ENCODE results near the gene FOXL1. TPM values are rescaled to one million over a fixed set of nuclear protein-coding genes. Genes with fewer than 3 reads are reported as not detected.

FOXL1 gene
- total RNA-seq, 2 experiments from 2014 or later: not detected

GRCh38 chr16:86557587-86557986 lies 20.8 kb upstream of the FOXL1 start:
- peak overlapping the region; percentile 62 for H3K4me3 Mint-ChIP-seq
- ChIA-PET POLR2A (no interaction called here), CTCF (no interaction called here)
- no peak for TF ChIP-seq CTCF (IDR thresholded peaks at IDR 0.05)
- no peaks in the 10 kb centered on the region for H3K9me3 Mint-ChIP-seq
- no peaks in the 10 kb centered on the region for H3K9me3 ChIP-seq (ENCODE audit: control insufficient read depth in 1 of 2, insufficient read depth in 1 of 2, low read length in 2 of 2)
- intact Hi-C loops (cut with DNase I, micrococcal nuclease): loop anchor here in 1 of 2 experiments (10.0 kb wide), 2 partner anchors 763 to 1397 kb away; partner anchors contain the start of genes BANP, COX4I1 and EMC8
- H3K36me3 Mint-ChIP-seq (ENCODE audit: low read depth): peaks cover 17% of the 10 kb centered on the region
- H3K4me1 ChIP-seq (ENCODE audit: insufficient read depth, low read length): peaks cover 22% of the 10 kb centered on the region
- H3K27ac ChIP-seq (ENCODE audit: low read depth in 1 of 2, low read length in 2 of 2): no peak overlapping the region
- H3K27ac Mint-ChIP-seq: peak overlapping the region; percentile 32
- H3K4me3 ChIP-seq (ENCODE audit: low read length): no peak overlapping the region
- DNase-seq: no peak
- ATAC-seq (ENCODE audit: poor library complexity): no peak
- peaks cover 23% of the 10 kb centered on the region for H3K4me1 Mint-ChIP-seq (ENCODE audit: low read depth)
- H3K27me3 ChIP-seq (ENCODE audit: control insufficient read depth in 1 of 2, insufficient read depth in 2 of 2, low read length in 2 of 2): peaks cover 8 to 18% of the 10 kb centered on the region in 2 experiments
- H3K36me3 ChIP-seq (ENCODE audit: insufficient read depth, low read length): no peaks in the 10 kb centered on the region
- peaks cover 44% of the 10 kb centered on the region for H3K27me3 Mint-ChIP-seq

- H3K27me3 Mint-ChIP-seq: peaks cover 54% of the 10 kb centered on the region
- TF ChIP-seq CTCF (IDR thresholded peaks at IDR 0.05): no peak
- ATAC-seq (ENCODE audit: poor library complexity) (no peak), DNase-seq (no peak)
- Histone ChIP-seq H3K4me1 (ENCODE audit: insufficient read depth, low read length) (peaks cover 22% of the 10 kb centered on the region), H3K27ac (ENCODE audit: low read depth in 1 of 2, low read length in 2 of 2) (no peak overlapping the region), H3K9me3 (ENCODE audit: control insufficient read depth in 1 of 2, insufficient read depth in 1 of 2, low read length in 2 of 2) (no peaks in the 10 kb centered on the region), H3K4me3 (ENCODE audit: low read length) (no peak overlapping the region), H3K27me3 (ENCODE audit: control insufficient read depth in 1 of 2, insufficient read depth in 2 of 2, low read length in 2 of 2) (peaks cover 8 to 27% of the 10 kb centered on the region in 2 experiments), H3K36me3 (ENCODE audit: insufficient read depth, low read length) (no peaks in the 10 kb centered on the region)
- intact Hi-C loops (cut with DNase I, micrococcal nuclease): loop anchor here in 1 of 2 experiments (10.0 kb wide), 2 partner anchors 764 to 1396 kb away; partner anchors contain the start of genes BANP, COX4I1 and EMC8
- ChIA-PET CTCF (no interaction called here), POLR2A (no interaction called here)
- no peaks in the 10 kb centered on the region for H3K9me3 Mint-ChIP-seq
- no peak overlapping the region for H3K4me3 Mint-ChIP-seq
- peaks cover 21% of the 10 kb centered on the region for H3K4me1 Mint-ChIP-seq (ENCODE audit: low read depth)
- H3K36me3 Mint-ChIP-seq (ENCODE audit: low read depth): peaks cover 15% of the 10 kb centered on the region
- no peak overlapping the region for H3K27ac Mint-ChIP-seq
Measured at GRCh38 chr16:86558355-86559193, 19.8 kb upstream of the FOXL1 start.

GRCh38 chr16:86559802-86560305 lies 18.5 kb upstream of the FOXL1 start:
- Mint-ChIP-seq H3K4me3 (no peak overlapping the region), H3K4me1 (ENCODE audit: low read depth) (peaks cover 22% of the 10 kb centered on the region), H3K27ac (no peak overlapping the region), H3K9me3 (no peaks in the 10 kb centered on the region), H3K36me3 (ENCODE audit: low read depth) (peaks cover 4% of the 10 kb centered on the region), H3K27me3 (peaks cover 67% of the 10 kb centered on the region)
- Histone ChIP-seq H3K36me3 (ENCODE audit: insufficient read depth, low read length) (no peaks in the 10 kb centered on the region), H3K4me3 (ENCODE audit: low read length) (no peak overlapping the region), H3K4me1 (ENCODE audit: insufficient read depth, low read length) (peaks cover 19% of the 10 kb centered on the region), H3K9me3 (ENCODE audit: control insufficient read depth in 1 of 2, insufficient read depth in 1 of 2, low read length in 2 of 2) (no peaks in the 10 kb centered on the region), H3K27ac (ENCODE audit: low read depth in 1 of 2, low read length in 2 of 2) (no peak overlapping the region), H3K27me3 (ENCODE audit: control insufficient read depth in 1 of 2, insufficient read depth in 2 of 2, low read length in 2 of 2) (peaks cover 17 to 40% of the 10 kb centered on the region in 2 experiments)
- intact Hi-C loops (cut with DNase I, micrococcal nuclease): loop anchor here (5.0 to 10.0 kb wide), 9 partner anchors 312 to 1395 kb away; partner anchors contain the start of genes KLHDC4 (in 2 of the 2), BANP (in 1 of the 2), COX4I1 (in 1 of the 2) and EMC8 (in 1 of the 2)
- ATAC-seq (ENCODE audit: poor library complexity) (no peak), DNase-seq (no peak)
- ChIA-PET CTCF (no interaction called here), POLR2A (no interaction called here)
- TF ChIP-seq CTCF (IDR thresholded peaks at IDR 0.05): no peak
